ENCODE results near the gene APBA1. TPM values are rescaled to one million over a fixed set of nuclear protein-coding genes. Genes with fewer than 3 reads are reported as not detected.

The APBA1 gene
- total and polyA plus RNA-seq, 2 of the 8 experiments (the other 6 are each of a cell fraction or from before 2014, with no cell fraction given) = 0.36 to 0.60 TPM

GRCh38 chr9:69454321-69454720 is 217.8 kb downstream of the APBA1 start (continued):
- TF ChIP-seq RBBP5 (IDR thresholded peaks at IDR 0.05; ENCODE audit: borderline replicate concordance, low read depth, low read length) = no peak
- TF ChIP-seq SIN3A (conservative IDR thresholded peaks at IDR 0.05 in 1 of 2, IDR thresholded peaks at IDR 0.05 in 1 of 2; ENCODE audit: low read depth in 1 of 2, low read length in 2 of 2) = no peak
- no peak for TF ChIP-seq EZH2 (IDR thresholded peaks at IDR 0.05; ENCODE audit: low read depth, low read length, severe bottlenecking)
- no peak for TF ChIP-seq CBX5 (IDR thresholded peaks at IDR 0.05; ENCODE audit: low read depth, low read length)
- no peak for TF ChIP-seq SIRT6 (IDR thresholded peaks at IDR 0.05; ENCODE audit: low read length)
- TF ChIP-seq KDM1A (IDR thresholded peaks at IDR 0.05; ENCODE audit: borderline replicate concordance, low read length) = no peak

Data from H1 (cell line).